HUES48 (cell line): Measurements from ENCODE around the gene CST9L.

ENCODE experiments used
- H3K27ac ChIP-seq: one replicate; pipeline ENCODE4 v1.7.0; 2013; ENCODE audit warnings: low read depth, low read length, inconsistent platforms
- H3K27me3 ChIP-seq: 2 replicates; pipeline ENCODE4 v1.6.1; 2013; ENCODE audit warnings: mild to moderate bottlenecking, low read length; ENCODE audit not compliant: control insufficient read depth, insufficient read depth
- H3K36me3 ChIP-seq: 2 replicates; pipeline ENCODE4 v1.6.1; 2013; ENCODE audit warnings: low read length; ENCODE audit not compliant: control insufficient read depth, insufficient read depth
- H3K4me1 ChIP-seq: 2 replicates; pipeline ENCODE4 v1.6.1; 2013; ENCODE audit warnings: mild to moderate bottlenecking, low read length; ENCODE audit not compliant: control insufficient read depth, insufficient read depth
- H3K4me3 ChIP-seq: 2 replicates; pipeline ENCODE4 v1.5.1; 2013; ENCODE audit warnings: mild to moderate bottlenecking, low read depth, low read length
- H3K9ac ChIP-seq: 2 replicates; pipeline ENCODE4 v1.6.1; 2013; ENCODE audit warnings: mild to moderate bottlenecking, low read depth, low read length, moderate library complexity
- H3K9me3 ChIP-seq: 2 replicates; pipeline ENCODE4 v1.6.1; 2013; ENCODE audit warnings: low read length; ENCODE audit not compliant: control insufficient read depth, insufficient read depth

CST9L gene

GRCh38 chr20:23530937-23531567 lies 37.2 kb downstream of the CST9L start:
- H3K27me3 ChIP-seq = peaks cover 10% of the 10 kb centered on the region; the same call in 1 of the 2 replicates
- H3K36me3 ChIP-seq = no peaks in the 10 kb centered on the region
- peaks cover 20% of the 10 kb centered on the region for H3K9me3 ChIP-seq
- H3K27ac ChIP-seq = no peak overlapping the region
- no peak overlapping the region for H3K9ac ChIP-seq
- H3K4me3 ChIP-seq = no peak overlapping the region
- H3K4me1 ChIP-seq = peaks cover 33% of the 10 kb centered on the region

DNA sequence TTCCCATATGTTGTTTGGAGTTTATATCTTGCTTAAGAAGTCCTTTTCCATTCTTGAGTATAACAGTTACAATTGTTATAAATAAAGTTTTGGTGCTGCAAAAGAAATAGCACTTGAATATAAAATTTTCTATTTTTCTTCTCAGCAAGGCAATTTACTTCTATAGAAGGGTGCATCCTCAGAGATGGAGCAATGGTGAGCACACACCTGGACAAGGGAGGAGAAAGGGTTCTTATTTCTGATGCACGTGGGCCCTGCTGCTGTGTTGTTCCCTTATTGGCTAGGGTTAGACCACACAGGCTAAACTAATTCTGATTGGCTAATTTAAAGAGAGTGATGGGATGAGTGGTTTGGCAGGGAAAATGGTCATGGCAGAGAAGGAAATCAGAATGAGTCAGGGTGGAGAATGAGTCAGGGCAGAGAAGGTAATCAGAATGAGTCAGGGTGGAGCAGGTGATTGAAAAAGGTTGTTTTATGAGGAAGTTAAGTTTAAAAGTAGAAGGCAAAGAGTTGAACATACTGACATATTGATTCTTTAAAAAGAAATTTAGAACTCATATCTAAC lies 39.3 kb downstream of the CST9L start:
- no peaks in the 10 kb centered on the region for H3K36me3 ChIP-seq
- peaks cover under 1% of the 10 kb centered on the region; the same call in 1 of the 2 replicates for H3K27me3 ChIP-seq
- no peak overlapping the region for H3K27ac ChIP-seq
- H3K9me3 ChIP-seq = peaks cover 20% of the 10 kb centered on the region
- peaks cover 25% of the 10 kb centered on the region for H3K4me1 ChIP-seq
- H3K9ac ChIP-seq = no peak overlapping the region
- no peak overlapping the region for H3K4me3 ChIP-seq

DNA sequence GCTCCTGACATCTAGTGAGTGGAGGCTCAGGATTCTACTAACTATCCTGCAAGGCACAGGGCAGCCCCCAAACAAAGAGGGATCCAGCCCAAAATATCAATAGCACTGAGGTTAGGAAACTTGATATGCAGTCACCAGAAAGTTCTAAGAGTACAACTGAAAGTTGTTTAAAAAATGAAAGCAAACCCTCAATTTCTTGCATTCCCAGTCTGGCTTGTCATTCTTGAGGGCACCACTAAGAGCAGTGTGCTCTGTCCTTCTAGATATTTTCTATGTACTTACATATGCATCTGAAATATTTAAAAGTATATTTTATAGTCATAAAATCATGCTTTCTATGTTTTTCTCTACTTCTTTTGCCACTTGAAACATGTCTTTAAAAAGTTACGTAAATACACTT lies 41.4 kb downstream of the CST9L start:
- peaks cover 6% of the 10 kb centered on the region; the same call in 1 of the 2 replicates for H3K4me1 ChIP-seq
- H3K9ac ChIP-seq = no peak overlapping the region
- H3K27me3 ChIP-seq = no peaks in the 10 kb centered on the region; the same call in 1 of the 2 replicates
- H3K27ac ChIP-seq = no peak overlapping the region
- H3K9me3 ChIP-seq = peaks cover 20% of the 10 kb centered on the region
- H3K4me3 ChIP-seq = no peak overlapping the region
- no peaks in the 10 kb centered on the region for H3K36me3 ChIP-seq

DNA sequence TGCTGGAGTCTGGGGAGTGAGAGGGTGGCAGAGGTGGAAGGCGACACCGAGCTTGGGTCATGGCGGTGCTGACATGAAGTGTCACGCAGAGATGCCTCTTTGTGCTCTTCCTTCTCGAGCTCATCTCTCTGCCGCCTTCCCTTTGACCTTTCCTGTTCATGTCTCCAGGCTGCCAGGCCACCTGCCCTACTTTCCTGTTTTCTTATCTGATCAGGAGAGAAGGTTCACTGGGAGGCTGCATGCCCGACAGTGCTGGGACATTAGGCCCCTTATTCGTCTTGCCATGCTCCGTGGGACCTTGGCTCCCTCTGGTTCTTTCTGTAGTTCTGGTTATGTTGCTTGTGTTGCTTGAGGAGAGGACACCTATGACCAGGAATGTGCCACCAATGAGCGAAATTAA lies 44.1 kb downstream of the CST9L start:
- Histone ChIP-seq H3K4me3 (no peak overlapping the region), H3K9me3 (peaks cover 7% of the 10 kb centered on the region), H3K4me1 (no peaks in the 10 kb centered on the region), H3K36me3 (no peaks in the 10 kb centered on the region), H3K27me3 (no peaks in the 10 kb centered on the region), H3K9ac (no peak overlapping the region), H3K27ac (no peak overlapping the region)

- no peaks in the 10 kb centered on the region for H3K9me3 ChIP-seq
- H3K4me1 ChIP-seq = 0 out of 2 replicates have a peak, but pooled peaks cover 2% of the 10 kb centered on the region
- no peak overlapping the region for H3K9ac ChIP-seq
- H3K27me3 ChIP-seq = no peaks in the 10 kb centered on the region
- no peak overlapping the region for H3K27ac ChIP-seq
- H3K36me3 ChIP-seq = no peaks in the 10 kb centered on the region
- H3K4me3 ChIP-seq = no peak overlapping the region
Measured at GRCh38 chr20:23520185-23520584, 48.1 kb downstream of the CST9L start.

GRCh38 chr20:23519556-23519955 lies 48.7 kb downstream of the CST9L start:
- Histone ChIP-seq H3K9ac (no peak overlapping the region), H3K36me3 (no peaks in the 10 kb centered on the region), H3K9me3 (no peaks in the 10 kb centered on the region), H3K4me1 (peaks cover 7% of the 10 kb centered on the region; the same call in 1 of the 2 replicates), H3K4me3 (no peak overlapping the region), H3K27me3 (no peaks in the 10 kb centered on the region), H3K27ac (no peak overlapping the region)

GRCh38 chr20:23517719-23518118 lies 50.6 kb downstream of the CST9L start:
- Histone ChIP-seq H3K36me3 (no peaks in the 10 kb centered on the region), H3K27me3 (no peaks in the 10 kb centered on the region), H3K27ac (no peak overlapping the region), H3K9ac (no peak overlapping the region), H3K4me3 (no peak overlapping the region), H3K9me3 (peaks cover 8% of the 10 kb centered on the region; the same call in 1 of the 2 replicates), H3K4me1 (peaks cover 7% of the 10 kb centered on the region; the same call in 1 of the 2 replicates)

GRCh38 chr20:23515250-23515939 lies 52.9 kb downstream of the CST9L start:
- H3K9ac ChIP-seq = no peak overlapping the region
- H3K4me3 ChIP-seq = no peak overlapping the region
- no peaks in the 10 kb centered on the region for H3K36me3 ChIP-seq
- H3K27me3 ChIP-seq = no peaks in the 10 kb centered on the region
- peaks cover 8% of the 10 kb centered on the region; the same call in 1 of the 2 replicates for H3K9me3 ChIP-seq
- H3K4me1 ChIP-seq = peaks cover 7% of the 10 kb centered on the region; the same call in 1 of the 2 replicates
- peak overlapping the region; percentile 43 for H3K27ac ChIP-seq

DNA sequence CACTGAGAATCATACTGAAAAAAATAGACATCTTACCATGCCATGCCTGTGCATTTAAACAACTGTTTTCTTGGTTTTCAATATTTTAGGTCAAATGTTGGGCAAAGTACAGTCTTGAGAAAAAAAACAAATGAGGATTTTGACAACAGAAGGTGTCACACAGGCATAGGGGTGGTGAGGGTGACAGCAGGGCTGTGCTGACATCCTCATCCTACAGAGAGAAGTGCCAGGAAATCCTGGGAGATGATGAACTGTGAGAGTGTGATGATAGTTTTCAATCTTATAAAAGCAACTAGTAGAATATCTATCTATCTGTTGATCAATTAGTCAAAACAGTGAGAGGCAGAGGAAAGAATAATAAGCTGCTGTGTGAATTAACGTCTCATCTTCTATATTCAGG lies 53.4 kb downstream of the CST9L start:
- Histone ChIP-seq H3K4me3 (no peak overlapping the region), H3K9me3 (peaks cover 8% of the 10 kb centered on the region; the same call in 1 of the 2 replicates), H3K36me3 (no peaks in the 10 kb centered on the region), H3K27ac (peak overlapping the region; percentile 43), H3K27me3 (no peaks in the 10 kb centered on the region), H3K9ac (no peak overlapping the region), H3K4me1 (peaks cover 7% of the 10 kb centered on the region; the same call in 1 of the 2 replicates)
